Chondrocyte (in vitro differentiated cells): Measurements from ENCODE around the gene MT1B. TPM values are rescaled to one million over a fixed set of nuclear protein-coding genes. Genes with fewer than 3 reads are reported as not detected.

Experiments
- DNase-seq: peaks from one replicate; pipeline ENCODE4 v3.0.0; 2021; ENCODE audit warnings: mixed read lengths, low spot score
- H3K27ac Mint-ChIP-seq: one replicate; pipeline ENCODE4 v1.8.0; 2021; ENCODE audit warnings: mild to moderate bottlenecking, moderate library complexity, mixed read lengths; ENCODE audit not compliant: unreplicated experiment
- H3K27me3 Mint-ChIP-seq: 2 replicates; pipeline ENCODE4 v1.8.0; 2021; ENCODE audit warnings: low read depth, mixed read lengths
- H3K36me3 Mint-ChIP-seq: 2 replicates; pipeline ENCODE4 v1.8.0; 2021; ENCODE audit warnings: low read depth, mixed read lengths
- H3K4me1 Mint-ChIP-seq: 2 replicates; pipeline ENCODE4 v1.8.0; 2021; ENCODE audit warnings: low read depth, mild to moderate bottlenecking, mixed read lengths
- H3K4me3 Mint-ChIP-seq: one replicate; pipeline ENCODE4 v1.8.0; 2021; ENCODE audit warnings: mild to moderate bottlenecking, moderate library complexity, mixed read lengths; ENCODE audit not compliant: unreplicated experiment
- H3K9me3 Mint-ChIP-seq: 2 replicates; pipeline ENCODE4 v1.8.0; 2021; ENCODE audit warnings: low read depth, mixed read lengths
- total RNA-seq: library from RNA; stranded (reverse); gene quantifications from 3 replicates; pipeline ENCODE4 v1.2.1, GENCODE V29; 2021
- TF ChIP-seq, protein P1 (sequence below): fragments of 200-600 bp; sonication (generic); IDR thresholded peaks from 2 replicates; pipeline ENCODE4 v1.5.0; 2021; ENCODE audit warnings: antibody characterized with exemption, mild to moderate bottlenecking, moderate library complexity

MT1B gene
- total RNA-seq, 1 donor from 2014 or later: not detected

DNA sequence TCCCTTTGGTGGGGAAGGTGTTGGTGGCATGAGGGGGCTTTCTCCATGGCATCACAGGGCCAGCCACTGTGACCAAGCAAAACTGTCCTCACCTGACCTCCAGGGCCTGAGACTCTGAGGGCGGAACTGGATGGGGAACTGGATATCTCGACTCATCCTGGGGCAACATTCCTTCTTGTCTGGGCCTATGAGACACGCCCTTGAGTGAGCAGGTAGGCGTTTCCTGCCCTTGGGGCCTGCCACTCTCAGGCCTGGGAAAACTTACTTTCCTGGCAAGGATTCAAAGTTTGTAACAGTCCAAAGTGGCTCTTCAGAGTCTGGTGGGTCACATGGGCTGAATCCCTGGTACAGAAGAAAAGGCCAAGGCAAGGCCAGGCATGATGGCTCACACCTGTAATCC is 40.2 kb downstream of the MT1B start:
- no peak overlapping the region for H3K4me3 Mint-ChIP-seq
- H3K27me3 Mint-ChIP-seq: no peaks in the 10 kb centered on the region
- DNase-seq: no peak
- TF ChIP-seq, protein P1, sequence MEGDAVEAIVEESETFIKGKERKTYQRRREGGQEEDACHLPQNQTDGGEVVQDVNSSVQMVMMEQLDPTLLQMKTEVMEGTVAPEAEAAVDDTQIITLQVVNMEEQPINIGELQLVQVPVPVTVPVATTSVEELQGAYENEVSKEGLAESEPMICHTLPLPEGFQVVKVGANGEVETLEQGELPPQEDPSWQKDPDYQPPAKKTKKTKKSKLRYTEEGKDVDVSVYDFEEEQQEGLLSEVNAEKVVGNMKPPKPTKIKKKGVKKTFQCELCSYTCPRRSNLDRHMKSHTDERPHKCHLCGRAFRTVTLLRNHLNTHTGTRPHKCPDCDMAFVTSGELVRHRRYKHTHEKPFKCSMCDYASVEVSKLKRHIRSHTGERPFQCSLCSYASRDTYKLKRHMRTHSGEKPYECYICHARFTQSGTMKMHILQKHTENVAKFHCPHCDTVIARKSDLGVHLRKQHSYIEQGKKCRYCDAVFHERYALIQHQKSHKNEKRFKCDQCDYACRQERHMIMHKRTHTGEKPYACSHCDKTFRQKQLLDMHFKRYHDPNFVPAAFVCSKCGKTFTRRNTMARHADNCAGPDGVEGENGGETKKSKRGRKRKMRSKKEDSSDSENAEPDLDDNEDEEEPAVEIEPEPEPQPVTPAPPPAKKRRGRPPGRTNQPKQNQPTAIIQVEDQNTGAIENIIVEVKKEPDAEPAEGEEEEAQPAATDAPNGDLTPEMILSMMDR: no peak
- H3K9me3 Mint-ChIP-seq: peaks cover 11% of the 10 kb centered on the region
- peaks cover 27% of the 10 kb centered on the region for H3K4me1 Mint-ChIP-seq
- peak overlapping the region; percentile 75 for H3K27ac Mint-ChIP-seq
- H3K36me3 Mint-ChIP-seq: peaks cover 4% of the 10 kb centered on the region

DNA sequence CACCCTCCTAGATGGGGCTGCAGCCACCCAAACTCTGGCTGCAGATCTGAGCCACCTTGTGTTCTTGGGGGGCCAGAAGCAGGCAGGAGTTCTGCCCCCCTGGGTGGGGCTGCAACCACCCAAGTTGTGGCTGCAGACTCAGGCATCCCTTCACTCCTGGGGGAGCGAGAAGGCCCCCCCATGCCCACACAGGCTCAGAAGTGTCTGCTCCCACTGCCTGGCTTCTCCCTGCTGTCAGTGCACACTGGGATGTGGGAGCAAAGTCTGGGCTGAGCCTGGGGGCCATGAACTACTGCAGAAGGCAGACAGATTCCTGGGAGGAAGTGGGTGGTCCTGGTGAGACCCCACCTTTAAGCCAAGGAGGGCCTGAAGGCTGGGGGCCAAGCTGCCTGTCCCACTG is 43.6 kb downstream of the MT1B start:
- TF ChIP-seq, protein P1: no peak
- Mint-ChIP-seq H3K4me3 (no peak overlapping the region), H3K27ac (no peak overlapping the region), H3K4me1 (peaks cover 13% of the 10 kb centered on the region), H3K27me3 (no peaks in the 10 kb centered on the region), H3K9me3 (peaks cover 4% of the 10 kb centered on the region), H3K36me3 (no peaks in the 10 kb centered on the region)
- no peak for DNase-seq

DNA sequence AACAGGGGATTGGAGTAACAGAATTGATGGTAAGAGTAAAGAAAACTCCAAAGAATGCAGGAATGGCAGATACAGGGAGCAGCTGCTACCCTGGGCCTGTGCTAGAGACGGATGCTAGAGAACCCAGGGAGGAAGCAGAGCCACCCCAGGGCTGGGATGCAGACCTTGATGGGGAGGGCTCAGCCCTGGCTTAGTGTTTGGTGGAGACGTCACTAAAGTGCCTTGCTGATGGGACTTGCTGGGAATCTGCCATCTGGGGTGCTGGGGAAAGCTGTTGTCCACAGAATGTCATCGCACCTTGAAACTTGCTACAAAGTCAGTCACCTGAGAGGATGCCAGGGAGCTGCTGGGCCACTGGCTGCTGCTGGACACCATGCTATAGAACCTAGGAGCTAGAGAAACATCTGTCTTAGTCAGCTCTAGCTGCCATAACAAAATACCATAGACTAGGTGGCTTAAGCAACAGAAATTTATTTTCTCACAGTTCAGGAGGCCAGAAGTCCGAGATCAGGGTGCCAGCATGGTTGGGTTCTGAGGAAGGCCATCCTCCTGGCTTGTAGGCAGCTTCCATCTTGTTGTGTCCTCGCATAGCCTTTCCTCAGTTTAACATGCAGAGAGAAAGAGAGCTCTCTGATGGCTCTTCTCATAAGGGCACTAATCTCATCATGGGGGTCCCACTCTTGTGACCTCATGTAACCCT is 45.9 kb downstream of the MT1B start:
- Mint-ChIP-seq H3K27me3 (no peaks in the 10 kb centered on the region), H3K36me3 (no peaks in the 10 kb centered on the region), H3K27ac (no peak overlapping the region), H3K9me3 (no peaks in the 10 kb centered on the region), H3K4me1 (peaks cover 10% of the 10 kb centered on the region), H3K4me3 (no peak overlapping the region)
- TF ChIP-seq, protein P1: no peak
- DNase-seq: no peak

DNA sequence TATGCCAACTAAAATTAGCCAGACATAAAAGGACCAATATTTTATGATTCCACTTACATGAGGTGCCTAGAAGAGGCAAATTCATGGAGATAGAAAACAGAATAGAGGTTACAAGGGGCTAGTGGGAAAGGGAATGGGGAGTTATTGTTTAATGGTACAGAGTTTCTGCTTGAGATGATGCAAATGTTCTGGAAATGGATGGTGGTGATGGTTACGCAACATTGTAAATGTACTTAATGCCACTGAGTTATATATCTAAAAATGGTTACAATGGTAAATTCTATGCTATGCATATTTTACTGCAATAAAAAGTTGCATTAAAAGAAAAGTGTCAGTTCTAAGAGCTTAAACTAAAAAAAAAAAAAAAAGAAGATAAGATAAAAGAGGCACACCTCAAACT is 48.5 kb downstream of the MT1B start:
- Mint-ChIP-seq H3K27me3 (no peaks in the 10 kb centered on the region), H3K4me3 (no peak overlapping the region), H3K36me3 (no peaks in the 10 kb centered on the region)

DNA sequence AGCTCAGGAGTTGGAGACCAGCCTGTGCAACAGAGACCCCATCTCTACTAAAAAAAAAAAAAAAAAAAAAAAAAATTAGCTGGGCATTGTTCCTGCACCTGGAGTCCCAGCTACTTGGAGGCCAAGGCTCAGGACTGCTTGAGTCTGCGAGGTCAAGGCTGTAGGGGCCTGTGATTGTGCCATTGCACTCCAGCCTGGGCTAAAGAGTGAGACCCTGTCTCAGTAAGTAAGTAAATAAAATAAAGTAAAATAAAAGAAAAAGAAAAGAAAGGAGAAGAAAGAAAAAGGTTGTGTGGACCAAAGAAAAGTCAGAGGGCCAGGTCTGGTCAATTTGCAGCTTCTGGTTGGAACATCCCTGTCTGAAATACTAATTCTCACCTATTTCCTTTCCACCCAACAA is 48.9 kb downstream of the MT1B start:
- Mint-ChIP-seq H3K9me3 (no peaks in the 10 kb centered on the region), H3K27ac (no peak overlapping the region), H3K4me1 (peaks cover 10% of the 10 kb centered on the region), H3K36me3 (no peaks in the 10 kb centered on the region), H3K27me3 (no peaks in the 10 kb centered on the region), H3K4me3 (no peak overlapping the region)
- no peak for DNase-seq
- TF ChIP-seq, protein P1: no peak

More for the DNA sequence above, 48.5 kb downstream of the MT1B start:
- TF ChIP-seq, protein P1: no peak
- DNase-seq: no peak
- Mint-ChIP-seq H3K27ac (peak overlapping the region; percentile 29), H3K9me3 (no peaks in the 10 kb centered on the region), H3K4me1 (peaks cover 10% of the 10 kb centered on the region)
